H1 (cell line): Measurements from ENCODE around the gene SH3GL2.

Experiments used
- CHD2 ChIP-seq: IDR thresholded peaks from 2 replicates; pipeline ENCODE4 v1.6.1; 2012; ENCODE audit warnings: low read length, improper control_type of control experiment
- CTCF ChIP-seq, 3 experiments: IDR thresholded peaks; 1 replicate in 2 of 3; 2 replicates in 1 of 3; pipeline versions ENCODE4 v1.5.1 to v1.6.1; 2011; ENCODE audit warnings: low read length in 3 of 3, mild to moderate bottlenecking in 3 of 3, inconsistent platforms in 2 of 3, low read depth in 1 of 3, moderate library complexity in 1 of 3; ENCODE audit not compliant: insufficient read depth in 1 of 3; ENCODE audit errors: control extremely low read depth in 1 of 3
- GABPA ChIP-seq: IDR thresholded peaks from 2 replicates; pipeline ENCODE4 v1.6.1; 2011; ENCODE audit warnings: mild to moderate bottlenecking, low read length, moderate library complexity, borderline replicate concordance; ENCODE audit not compliant: insufficient read depth
- POLR2A ChIP-seq, 2 experiments: IDR thresholded peaks; 1 replicate in 1 of 2; 2 replicates in 1 of 2; pipeline ENCODE4 v1.6.1; 2011; ENCODE audit warnings: low read depth in 2 of 2, low read length in 2 of 2, mild to moderate bottlenecking in 2 of 2; ENCODE audit errors: control extremely low read depth in 1 of 2
- POLR2AphosphoS5 ChIP-seq: IDR thresholded peaks from 2 replicates; pipeline ENCODE4 v1.6.1; 2011; ENCODE audit warnings: low read depth, low read length
- RBBP5 ChIP-seq: IDR thresholded peaks from 2 replicates; pipeline ENCODE4 v1.7.1; 2012; ENCODE audit warnings: low read depth, mild to moderate bottlenecking, inconsistent platforms, low read length, moderate library complexity, borderline replicate concordance
- SIX5 ChIP-seq: IDR thresholded peaks from 2 replicates; pipeline ENCODE4 v1.6.1; 2011; ENCODE audit warnings: mild to moderate bottlenecking, low read depth, low read length
- SUZ12 ChIP-seq: fragments of 200-600 bp; sonication (generic); IDR thresholded peaks from 2 replicates; pipeline ENCODE4 v1.6.1; 2012; ENCODE audit warnings: mild to moderate bottlenecking, inconsistent platforms, low read length, moderate library complexity, mixed read lengths
- TEAD4 ChIP-seq: IDR thresholded peaks from 2 replicates; pipeline ENCODE4 v1.6.1; 2012; ENCODE audit warnings: low read depth, low read length, inconsistent platforms, mixed read lengths

- TF ChIP-seq POLR2A (IDR thresholded peaks at IDR 0.05; ENCODE audit: control extremely low read depth in 1 of 2, low read depth in 2 of 2, low read length in 2 of 2): no peak
- no peak for TF ChIP-seq GABPA
- TF ChIP-seq TEAD4: no peak
- no peak for TF ChIP-seq CHD2
- TF ChIP-seq CTCF (IDR thresholded peaks at IDR 0.05; ENCODE audit: control extremely low read depth in 1 of 3, insufficient read depth in 1 of 3, low read depth in 1 of 3, low read length in 3 of 3): no peak
- TF ChIP-seq RBBP5: no peak
- TF ChIP-seq SIX5: no peak
- TF ChIP-seq SUZ12: no peak
- TF ChIP-seq POLR2AphosphoS5: no peak
Observed at GRCh38 chr9:17799369-17799768, 220.5 kb downstream of the SH3GL2 start.
